A549 (cell line): Measurements from ENCODE around the gene CEP89. TPM values are rescaled to one million over a fixed set of nuclear protein-coding genes. Genes with fewer than 3 reads are reported as not detected.
"Not testable (repeated sequence)": the region's sequence is repeated elsewhere in the genome, so short reads cannot be mapped to it uniquely, and the experiment has no call there.

Experiments used
- ATAC-seq, 2 experiments: fragments of 200-7000 bp in 1 of 2; fragments of >200 bp in 1 of 2; cut with Nextera tagmentation in 1 of 2; cut with Tn5 transposase in 1 of 2; 3 replicates each; pipeline versions ENCODE4 v1.8.0 to v1.9.1; 2018 to 2020; ENCODE audit warnings: mild to moderate bottlenecking in 1 of 2, moderate library complexity in 1 of 2
- CTCF ChIA-PET: fragments of 300-600 bp; sonication (Branson Sonifier 250); formaldehyde crosslinking; extraction: SDS; loops from one replicate; lab custom pipeline; 2021; ENCODE audit warnings: antibody characterized with exemption, inconsistent platforms; lab: Yijun Ruan, JAX
- POLR2A ChIA-PET: fragments of 350-600 bp; formaldehyde crosslinking; extraction: SDS; loops from one replicate; lab custom pipeline; 2021; ENCODE audit warnings: antibody characterized with exemption, inconsistent platforms; lab: Yijun Ruan, JAX
- DNase-seq, 2 experiments: peaks; one replicate each; pipeline versions ENCODE4 v3.0.0 to v3.0.0-alpha.2; 2011 to 2016; ENCODE audit warnings: low read depth in 1 of 2, low spot score in 1 of 2
- FAIRE-seq: peaks from 2 replicates; lab custom pipeline; 2011; peaks lifted over from hg19 to GRCh38; lab: Jason Lieb, UNC
- H3K27ac ChIP-seq, 2 experiments: fragments of >200 bp; sonication (Bioruptor Twin); formaldehyde crosslinking; 3 replicates each; pipeline ENCODE4 v1.5.1; 2016 to 2017
- H3K4me1 ChIP-seq: fragments of >200 bp; sonication (Bioruptor Twin); formaldehyde crosslinking; 3 replicates; pipeline ENCODE4 v1.6.1; 2016
- H3K4me2 ChIP-seq: fragments of >200 bp; sonication (Bioruptor Twin); formaldehyde crosslinking; 3 replicates; pipeline ENCODE4 v1.6.1; 2016
- H3K4me3 ChIP-seq: fragments of >200 bp; sonication (Bioruptor Twin); formaldehyde crosslinking; 3 replicates; pipeline ENCODE4 v1.5.1; 2016
- H3K9me3 ChIP-seq: fragments of >200 bp; sonication (Bioruptor Twin); formaldehyde crosslinking; 3 replicates; pipeline ENCODE4 v1.6.1; 2016
- CHD4 ChIP-seq: fragments of 200-600 bp; sonication (generic); IDR thresholded peaks from 2 replicates; pipeline ENCODE4 v1.6.1; 2016; ENCODE audit warnings: antibody characterized with exemption, mild to moderate bottlenecking, borderline replicate concordance
- EHF ChIP-seq: fragments of 250-450 bp; sonication (Bioruptor Pico); IDR thresholded peaks from 2 replicates; pipeline ENCODE4 v1.5.0; 2020; ENCODE audit warnings: mild to moderate bottlenecking
- EP300 ChIP-seq, 2 experiments: fragments of >200 bp; sonication (Bioruptor Twin); formaldehyde crosslinking; IDR thresholded peaks; 2 replicates in 1 of 2; 3 replicates in 1 of 2; pipeline ENCODE4 v1.6.1; 2016 to 2017
- FOSL2 ChIP-seq, 2 experiments: fragments of 450-650 bp in 1 of 2; fragments of >200 bp in 1 of 2; sonication (Bioruptor Twin) in 1 of 2; formaldehyde crosslinking; IDR thresholded peaks; 2 replicates each; pipeline versions ENCODE4 v1.5.0 to v1.6.1; 2016 to 2020; ENCODE audit warnings: mild to moderate bottlenecking in 1 of 2, moderate library complexity in 1 of 2
- FOXS1 ChIP-seq: fragments of 250-450 bp; sonication (Bioruptor Pico); IDR thresholded peaks from 2 replicates; pipeline ENCODE4 v1.5.0; 2020; ENCODE audit warnings: mild to moderate bottlenecking, moderate library complexity
- GATA3 ChIP-seq: IDR thresholded peaks from 2 replicates; pipeline ENCODE4 v1.6.1; 2012; ENCODE audit warnings: borderline replicate concordance
- JUN ChIP-seq, 2 experiments: fragments of >200 bp; sonication (Bioruptor Twin); formaldehyde crosslinking; IDR thresholded peaks; 2 replicates in 1 of 2; 3 replicates in 1 of 2; pipeline ENCODE4 v1.6.1; 2016 to 2017
- JUNB ChIP-seq: fragments of >200 bp; sonication (Bioruptor Twin); formaldehyde crosslinking; IDR thresholded peaks from 2 replicates; pipeline ENCODE4 v1.6.1; 2016
- KDM1A ChIP-seq: fragments of 200-600 bp; sonication (generic); IDR thresholded peaks from 2 replicates; pipeline ENCODE4 v1.6.1; 2016; ENCODE audit warnings: low read depth, mild to moderate bottlenecking
- KDM5A ChIP-seq: fragments of 200-600 bp; sonication (generic); IDR thresholded peaks from 2 replicates; pipeline ENCODE4 v1.6.1; 2016; ENCODE audit warnings: antibody characterized with exemption, mild to moderate bottlenecking
- MAFK ChIP-seq: fragments of 450-650 bp; IDR thresholded peaks from 2 replicates; pipeline ENCODE4 v1.6.1; 2014; ENCODE audit not compliant: partially characterized antibody
- PHF8 ChIP-seq: fragments of 200-600 bp; sonication (generic); IDR thresholded peaks from 2 replicates; pipeline ENCODE4 v1.6.1; 2016; ENCODE audit warnings: low read depth, mild to moderate bottlenecking, antibody characterized with exemption, moderate library complexity, borderline replicate concordance
- RFX5 ChIP-seq: fragments of 450-650 bp; IDR thresholded peaks from 2 replicates; pipeline ENCODE4 v1.7.1; 2014; ENCODE audit warnings: antibody characterized with exemption, mild to moderate bottlenecking, moderate library complexity
- RNF2 ChIP-seq: fragments of 200-600 bp; sonication (generic); IDR thresholded peaks from 2 replicates; pipeline ENCODE4 v1.6.1; 2016; ENCODE audit warnings: low read depth, mild to moderate bottlenecking, antibody characterized with exemption, moderate library complexity, borderline replicate concordance
- TP53 ChIP-seq: fragments of 250-450 bp; sonication (Bioruptor Pico); IDR thresholded peaks from 2 replicates; pipeline ENCODE4 v1.5.0; 2021; ENCODE audit warnings: mild to moderate bottlenecking, moderate library complexity
- ZC3H11A ChIP-seq: fragments of 450-650 bp; IDR thresholded peaks from 2 replicates; pipeline ENCODE4 v1.6.1; 2014; ENCODE audit warnings: antibody characterized with exemption, mild to moderate bottlenecking
- WGBS: methylation state at CpG from one replicate; pipeline ENCODE4 v1.1.6; 2017; ENCODE audit errors: missing lambda C conversion rate; 5-methylcytosine and 5-hydroxymethylcytosine counted together
- polyA plus RNA-seq, 4 experiments: library from polyadenylated mRNA; depleted of rRNA in 3 of 4; stranded (reverse); fragments of >200 nt; fragmentation: RNase III in 1 of 4; extraction: RNeasy Plus Mini Kit Qiagen cat#74134 plus additional on column Dnase treatment in 1 of 4; gene quantifications; 2 replicates in 3 of 4; 3 replicates in 1 of 4; pipeline ENCODE4 v1.2.3, GENCODE V29; 2011 to 2017
- TF ChIP-seq, protein P1 (sequence below): fragments of 200-600 bp; sonication (generic); IDR thresholded peaks from 2 replicates; pipeline ENCODE4 v1.6.1; 2016; ENCODE audit warnings: antibody characterized with exemption, mild to moderate bottlenecking, moderate library complexity
- TF ChIP-seq, protein P2 (sequence below): IDR thresholded peaks from 2 replicates; pipeline ENCODE4 v1.6.1; 2012
- TF ChIP-seq, protein P3 (sequence below): IDR thresholded peaks from 2 replicates; pipeline ENCODE4 v1.6.1; 2012; ENCODE audit warnings: low read depth, borderline replicate concordance

Gene CEP89
- polyA plus RNA-seq, 2 of the 4 experiments (the other 2 are of a cell fraction) = 31.5 to 41.3 TPM

DNA sequence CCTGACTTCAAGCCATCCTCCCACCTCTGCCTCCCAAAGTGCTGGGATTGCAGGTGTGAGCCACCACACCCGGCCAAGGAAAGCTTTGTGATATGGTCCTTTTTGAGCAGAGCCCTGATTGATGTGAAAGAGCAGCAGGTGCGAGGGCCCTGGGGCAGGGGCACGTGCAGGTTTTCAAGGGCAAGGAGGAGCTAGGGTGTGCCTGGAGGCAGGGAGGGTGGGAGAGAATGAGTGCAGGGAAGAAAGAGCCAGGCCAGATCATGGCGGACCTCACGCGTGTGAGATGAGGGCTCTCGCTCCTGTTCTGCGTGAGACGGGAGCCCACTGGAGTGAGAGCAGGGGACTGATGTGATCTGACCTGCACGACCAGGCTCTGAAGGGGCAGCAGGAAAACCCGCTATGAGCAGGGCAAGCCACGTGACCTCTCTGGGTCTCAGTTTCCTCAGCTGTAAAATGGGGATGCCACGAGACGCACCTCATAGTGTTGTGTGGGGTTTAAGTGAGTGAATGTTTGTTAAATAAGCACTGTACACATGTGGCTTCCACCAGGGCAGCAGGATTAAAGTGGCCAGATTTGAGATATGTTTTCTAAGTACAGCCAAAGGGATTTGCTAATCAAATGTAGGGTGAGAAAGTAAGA, 26.1 kb upstream of the CEP89 start:
- whole genome bisulfite sequencing = 97% methylated on average over 14 of the region's 14 CpGs
- H3K4me3 ChIP-seq = no peak overlapping the region
- no peak overlapping the region for H3K4me2 ChIP-seq
- DNase-seq = no peak
- H3K4me1 ChIP-seq = peaks cover 26% of the 10 kb centered on the region
- POLR2A ChIA-PET = no interaction called here
- no peaks in the 10 kb centered on the region for H3K9me3 ChIP-seq
- FAIRE-seq = no peak
- CTCF ChIA-PET = interaction anchor here (0.7 to 3.3 kb wide), 4 partner anchors 10 to 187 kb away, joined by 3 to 15 read pairs (median 3); no protein-coding TSS in a partner anchor
- peak overlapping the region in 1 of 2 experiments; percentile 9; a peak in 2 of 6 replicates for H3K27ac ChIP-seq
- TF ChIP-seq MAFK = no peak
- peak; percentile 42; the same call in 1 of the 2 replicates for TF ChIP-seq KDM1A
- TF ChIP-seq EHF (CRISPR knock-in tag) = no peak
- TF ChIP-seq JUN (IDR thresholded peaks at IDR 0.05) = no peak
- no peak for TF ChIP-seq FOXS1 (CRISPR knock-in tag)
- TF ChIP-seq KDM5A = no peak
- TF ChIP-seq, protein P1, sequence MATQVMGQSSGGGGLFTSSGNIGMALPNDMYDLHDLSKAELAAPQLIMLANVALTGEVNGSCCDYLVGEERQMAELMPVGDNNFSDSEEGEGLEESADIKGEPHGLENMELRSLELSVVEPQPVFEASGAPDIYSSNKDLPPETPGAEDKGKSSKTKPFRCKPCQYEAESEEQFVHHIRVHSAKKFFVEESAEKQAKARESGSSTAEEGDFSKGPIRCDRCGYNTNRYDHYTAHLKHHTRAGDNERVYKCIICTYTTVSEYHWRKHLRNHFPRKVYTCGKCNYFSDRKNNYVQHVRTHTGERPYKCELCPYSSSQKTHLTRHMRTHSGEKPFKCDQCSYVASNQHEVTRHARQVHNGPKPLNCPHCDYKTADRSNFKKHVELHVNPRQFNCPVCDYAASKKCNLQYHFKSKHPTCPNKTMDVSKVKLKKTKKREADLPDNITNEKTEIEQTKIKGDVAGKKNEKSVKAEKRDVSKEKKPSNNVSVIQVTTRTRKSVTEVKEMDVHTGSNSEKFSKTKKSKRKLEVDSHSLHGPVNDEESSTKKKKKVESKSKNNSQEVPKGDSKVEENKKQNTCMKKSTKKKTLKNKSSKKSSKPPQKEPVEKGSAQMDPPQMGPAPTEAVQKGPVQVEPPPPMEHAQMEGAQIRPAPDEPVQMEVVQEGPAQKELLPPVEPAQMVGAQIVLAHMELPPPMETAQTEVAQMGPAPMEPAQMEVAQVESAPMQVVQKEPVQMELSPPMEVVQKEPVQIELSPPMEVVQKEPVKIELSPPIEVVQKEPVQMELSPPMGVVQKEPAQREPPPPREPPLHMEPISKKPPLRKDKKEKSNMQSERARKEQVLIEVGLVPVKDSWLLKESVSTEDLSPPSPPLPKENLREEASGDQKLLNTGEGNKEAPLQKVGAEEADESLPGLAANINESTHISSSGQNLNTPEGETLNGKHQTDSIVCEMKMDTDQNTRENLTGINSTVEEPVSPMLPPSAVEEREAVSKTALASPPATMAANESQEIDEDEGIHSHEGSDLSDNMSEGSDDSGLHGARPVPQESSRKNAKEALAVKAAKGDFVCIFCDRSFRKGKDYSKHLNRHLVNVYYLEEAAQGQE = no peak
- no peak for TF ChIP-seq RNF2
- TF ChIP-seq CHD4 = 0 out of 2 replicates have a peak, but pooled peaks have one; percentile 57
- ATAC-seq = no peak

DNA sequence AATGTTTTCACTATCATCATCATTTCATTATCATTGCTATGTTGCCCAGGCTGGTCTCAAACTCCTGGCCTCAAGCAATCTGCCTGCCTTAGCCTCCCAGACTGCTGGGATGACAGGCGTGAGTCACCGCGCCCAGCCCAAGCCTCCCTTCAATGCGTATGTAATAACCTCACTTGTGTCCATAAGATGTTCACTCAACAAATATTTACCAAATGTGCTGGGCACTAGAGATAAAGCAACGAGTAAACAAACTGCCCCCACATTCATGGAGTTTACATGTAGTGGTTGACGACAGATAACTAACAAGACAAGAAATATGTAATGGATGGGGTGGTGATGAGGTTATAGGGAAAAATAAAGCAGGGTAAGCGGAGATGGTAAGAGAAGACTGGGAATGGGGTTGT, 25.3 kb upstream of the CEP89 start:
- not testable (repeated sequence) for H3K9me3 ChIP-seq; TF ChIP-seq FOSL2 (IDR thresholded peaks at IDR 0.05)
- Histone ChIP-seq H3K4me2 (peak overlapping the region; percentile 41), H3K27ac (peak overlapping the region in 1 of 2 experiments; percentile 9; a peak in 2 of 6 replicates)
- peak; percentile 70 for TF ChIP-seq FOSL2 (CRISPR knock-in tag; IDR thresholded peaks at IDR 0.05)
- TF ChIP-seq JUN (IDR thresholded peaks at IDR 0.05) = peak in 1 of 2 experiments; percentile 30; a peak in 1 of 5 replicates
- TF ChIP-seq, protein P2, sequence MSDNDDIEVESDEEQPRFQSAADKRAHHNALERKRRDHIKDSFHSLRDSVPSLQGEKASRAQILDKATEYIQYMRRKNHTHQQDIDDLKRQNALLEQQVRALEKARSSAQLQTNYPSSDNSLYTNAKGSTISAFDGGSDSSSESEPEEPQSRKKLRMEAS = 0 out of 2 replicates have a peak, but pooled peaks have one; percentile 36
- TF ChIP-seq EP300 (IDR thresholded peaks at IDR 0.05) = 0 out of 5 replicates have a peak, but pooled peaks of 1 of the 2 experiments have one; percentile 20
- TF ChIP-seq GATA3 = peak; percentile 86
- peak; percentile 57 for TF ChIP-seq JUNB
- TF ChIP-seq, all 56 proteins: peak for 6; not testable (repeated sequence) for 50
- POLR2A ChIA-PET, H3K4me3 ChIP-seq, FAIRE-seq: not testable (repeated sequence)
- CTCF ChIA-PET = interaction anchor here (1.0 to 3.3 kb wide), 3 partner anchors 13 to 187 kb away, joined by 3 to 15 read pairs (median 3); no protein-coding TSS in a partner anchor
- ATAC-seq (peak; percentile 70 to 84), DNase-seq (peak in 1 of 2 experiments; percentile 93)
- 28% methylated on average over 7 of the region's 7 CpGs for WGBS
- peaks cover 19% of the 10 kb centered on the region for H3K4me1 ChIP-seq

DNA sequence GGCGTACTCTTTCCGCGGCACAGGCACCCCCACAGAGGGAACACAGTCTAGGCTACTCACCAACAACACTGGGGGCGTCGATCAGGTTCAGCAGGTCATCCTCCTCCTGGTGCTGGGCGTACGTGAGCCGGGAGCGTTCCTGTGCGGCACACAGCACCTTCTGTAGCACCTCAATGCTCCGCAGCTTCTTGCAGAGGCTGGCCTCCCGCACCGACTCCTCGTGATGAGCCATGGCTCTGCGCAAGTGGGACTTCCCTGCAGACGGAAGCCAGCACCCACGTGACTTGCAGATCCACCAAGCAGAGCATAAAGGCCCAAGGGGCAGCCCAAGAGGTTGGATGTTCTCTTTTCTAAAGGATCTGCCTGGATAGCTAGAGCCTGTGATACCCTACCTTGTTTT, 24.2 kb upstream of the CEP89 start:
- H3K27ac ChIP-seq, H3K4me3 ChIP-seq, FAIRE-seq, ATAC-seq, POLR2A ChIA-PET, H3K9me3 ChIP-seq, DNase-seq, H3K4me2 ChIP-seq: not testable (repeated sequence)
- peaks cover 19% of the 10 kb centered on the region for H3K4me1 ChIP-seq
- CTCF ChIA-PET = interaction anchor here (3.3 kb wide), 1 partner anchor 20 kb away, joined by 15 read pairs; no protein-coding TSS in a partner anchor
- 97% methylated on average over 17 of the region's 17 CpGs for WGBS

DNA sequence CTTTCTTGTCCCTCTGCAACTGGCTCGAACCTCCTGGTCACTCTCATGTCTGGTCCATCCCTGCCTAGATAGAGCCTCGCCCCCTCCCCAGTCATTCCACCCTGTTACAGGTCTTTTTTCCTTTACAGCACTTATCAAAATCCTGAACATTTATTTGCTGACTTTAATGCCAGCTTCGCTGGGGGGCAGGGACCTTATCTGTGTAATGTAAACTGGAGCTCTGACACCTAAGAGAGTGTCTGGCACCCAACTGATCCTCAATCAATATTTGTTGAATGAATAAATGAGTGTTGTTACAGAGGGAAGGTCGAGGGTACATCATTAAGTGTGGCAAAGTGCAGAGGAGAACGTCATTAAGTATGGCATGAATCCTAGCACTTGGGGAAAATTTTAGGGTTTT, 17.0 kb upstream of the CEP89 start:
- DNase-seq (no peak), ATAC-seq (no peak), FAIRE-seq (no peak)
- WGBS = 77% methylated on average over 5 of the region's 5 CpGs
- TF ChIP-seq, protein P3, sequence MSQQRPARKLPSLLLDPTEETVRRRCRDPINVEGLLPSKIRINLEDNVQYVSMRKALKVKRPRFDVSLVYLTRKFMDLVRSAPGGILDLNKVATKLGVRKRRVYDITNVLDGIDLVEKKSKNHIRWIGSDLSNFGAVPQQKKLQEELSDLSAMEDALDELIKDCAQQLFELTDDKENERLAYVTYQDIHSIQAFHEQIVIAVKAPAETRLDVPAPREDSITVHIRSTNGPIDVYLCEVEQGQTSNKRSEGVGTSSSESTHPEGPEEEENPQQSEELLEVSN = no peak
- TF ChIP-seq PHF8 (no peak), ZC3H11A (no peak), TP53 (CRISPR knock-in tag) (no peak), RFX5 (no peak)
- no peak overlapping the region for H3K4me3 ChIP-seq
- no peak overlapping the region for H3K4me2 ChIP-seq
- H3K9me3 ChIP-seq = no peaks in the 10 kb centered on the region
- H3K27ac ChIP-seq = no peak overlapping the region
- POLR2A ChIA-PET = no interaction called here
- CTCF ChIA-PET = interaction anchor here (0.6 to 3.5 kb wide), 5 partner anchors 13 to 136 kb away, joined by 3 to 23 read pairs (median 3); no protein-coding TSS in a partner anchor
- H3K4me1 ChIP-seq = no peaks in the 10 kb centered on the region

DNA sequence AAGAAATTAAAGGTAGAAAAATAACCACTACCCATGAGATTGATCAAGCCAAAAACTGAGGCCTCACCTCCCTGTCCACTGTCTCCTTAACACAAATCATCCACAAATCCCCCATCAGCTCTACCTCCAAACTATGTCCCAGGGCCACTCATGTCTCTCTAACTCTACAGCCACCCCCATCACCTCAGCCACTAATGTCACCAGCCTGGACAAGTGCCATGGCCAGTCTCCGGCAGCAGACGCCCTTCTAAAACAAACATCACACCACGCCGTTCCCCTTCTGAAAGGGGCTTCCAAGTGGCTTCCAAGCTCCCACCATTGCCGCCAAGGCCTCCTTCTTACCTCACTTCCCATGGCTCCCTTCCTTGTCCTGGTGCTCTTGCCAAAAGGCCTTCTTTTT, 16.5 kb upstream of the CEP89 start:
- H3K4me2 ChIP-seq, H3K9me3 ChIP-seq, H3K4me3 ChIP-seq, POLR2A ChIA-PET, FAIRE-seq, H3K27ac ChIP-seq, H3K4me1 ChIP-seq, DNase-seq, ATAC-seq: not testable (repeated sequence)
- CTCF ChIA-PET = interaction anchor here (0.6 to 3.5 kb wide), 6 partner anchors 10 to 137 kb away, joined by 3 to 23 read pairs (median 3); no protein-coding TSS in a partner anchor
- 96% methylated on average over 5 of the region's 5 CpGs for WGBS
